D721Med (cell line): Measurements from ENCODE around the gene MEIS1.

Experiments
- DNase-seq: peaks from one replicate; pipeline ENCODE4 v3.0.0; 2011; ENCODE audit warnings: low spot score; ENCODE audit not compliant: insufficient read length
- FAIRE-seq: peaks from 2 replicates; lab custom pipeline; 2011; peaks lifted over from hg19 to GRCh38; lab: Jason Lieb, UNC
- CTCF ChIP-seq: IDR thresholded peaks from 2 replicates; pipeline ENCODE4 v1.5.1; 2012; ENCODE audit warnings: mild to moderate bottlenecking, control low read depth; ENCODE audit not compliant: insufficient read depth; ENCODE audit errors: missing control alignments

MEIS1 gene

GRCh38 chr2:66452917-66453316 lies 18.0 kb downstream of the MEIS1 start:
- no peak for TF ChIP-seq CTCF
- DNase-seq (no peak), FAIRE-seq (peak; percentile 70)

DNA sequence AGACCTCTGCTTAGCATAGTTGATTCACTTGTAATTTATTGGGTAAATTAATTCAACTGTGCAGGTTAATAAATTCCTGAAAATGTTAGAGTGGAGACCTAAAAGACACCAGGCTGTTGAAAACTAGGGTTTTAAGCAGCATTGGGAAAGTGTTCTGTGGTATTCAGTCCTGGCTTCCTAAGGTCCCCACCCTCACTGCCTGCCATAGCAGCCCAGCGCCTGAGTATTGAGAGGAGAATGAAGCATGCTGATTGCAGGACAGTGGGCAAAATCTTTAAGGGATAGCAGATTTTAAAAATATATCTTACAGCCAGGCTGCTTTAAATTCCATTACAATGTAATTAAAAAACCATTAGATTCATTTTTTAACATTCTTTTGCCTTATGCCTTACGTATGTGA lies 20.6 kb downstream of the MEIS1 start:
- DNase-seq, result no peak
- no peak for FAIRE-seq
- TF ChIP-seq CTCF, result no peak

- DNase-seq, result no peak
- FAIRE-seq, result peak; percentile 71
- no peak for TF ChIP-seq CTCF
These were observed 21.5 kb downstream of the MEIS1 start for GRCh38 chr2:66456183-66457041.

- FAIRE-seq (no peak), DNase-seq (no peak)
- TF ChIP-seq CTCF, result no peak
These were observed 22.6 kb downstream of the MEIS1 start for GRCh38 chr2:66457545-66457944.

DNA sequence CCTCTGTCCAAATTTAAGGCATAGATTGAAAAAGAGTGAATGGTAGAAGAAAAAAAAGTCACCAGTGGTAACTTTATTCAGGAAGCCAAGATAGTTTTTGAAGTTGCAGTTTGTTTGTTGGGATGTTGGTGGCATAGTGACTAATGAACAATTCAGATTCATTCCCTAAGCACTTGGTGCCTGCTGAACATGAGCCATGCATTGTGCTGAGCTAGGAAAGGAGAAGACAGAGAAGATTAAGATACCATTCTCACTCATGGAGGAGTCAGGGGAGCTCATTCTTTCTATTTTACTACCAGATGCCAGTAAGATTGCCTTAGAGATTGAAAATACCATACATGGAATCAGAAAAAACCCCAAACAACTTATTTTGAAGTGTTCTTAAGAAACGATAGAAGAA lies 25.1 kb downstream of the MEIS1 start:
- no peak for FAIRE-seq
- DNase-seq, result no peak

GRCh38 chr2:66461001-66461663 lies 26.2 kb downstream of the MEIS1 start:
- no peak for DNase-seq
- FAIRE-seq, result no peak
- no peak for TF ChIP-seq CTCF

More for the DNA sequence above, 25.1 kb downstream of the MEIS1 start:
- TF ChIP-seq CTCF, result no peak
